ENCODE data around the gene SLC36A1.

The SLC36A1 gene

DNA sequence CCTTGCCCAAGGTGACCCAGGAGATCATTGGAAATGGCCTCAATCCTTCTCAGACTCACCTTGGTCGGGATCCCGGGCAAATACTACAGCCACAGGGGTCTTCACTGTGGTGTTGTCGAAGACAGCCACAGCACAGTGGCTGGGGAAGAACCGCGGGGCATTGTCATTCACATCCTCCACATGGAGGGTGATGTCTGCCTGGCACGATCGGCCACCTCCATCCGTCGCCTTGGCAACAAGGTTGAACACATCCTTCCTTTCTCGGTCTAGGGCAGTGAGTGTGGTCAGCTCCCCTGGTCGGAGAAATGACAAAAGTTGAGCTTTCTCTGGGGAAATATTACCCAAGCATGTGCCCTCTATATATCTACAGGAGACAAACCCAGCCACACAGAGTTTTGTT, 86.9 kb downstream of the SLC36A1 start:
- no peak for DNase-seq

DNA sequence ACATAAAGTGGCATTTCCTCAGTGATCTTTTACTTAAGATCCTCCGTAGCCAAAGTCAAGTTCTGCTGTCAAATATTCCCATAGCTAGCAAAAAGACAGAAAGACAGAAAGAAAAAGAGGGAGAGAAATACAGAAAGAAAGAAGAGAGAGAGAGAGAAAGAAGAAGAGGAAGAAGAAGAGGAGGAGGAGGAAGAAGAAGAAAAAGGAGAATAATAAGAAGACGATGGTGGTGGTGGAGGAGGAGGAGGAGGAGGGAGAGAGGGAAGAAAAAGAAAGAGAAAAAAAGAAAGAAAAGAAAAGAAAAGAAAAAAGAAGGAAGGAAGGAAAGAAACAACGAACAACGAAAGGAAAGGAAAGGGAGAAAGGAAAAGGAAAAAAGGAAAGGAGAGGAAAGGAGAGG, 89.6 kb downstream of the SLC36A1 start:
- no peak for DNase-seq

DNA sequence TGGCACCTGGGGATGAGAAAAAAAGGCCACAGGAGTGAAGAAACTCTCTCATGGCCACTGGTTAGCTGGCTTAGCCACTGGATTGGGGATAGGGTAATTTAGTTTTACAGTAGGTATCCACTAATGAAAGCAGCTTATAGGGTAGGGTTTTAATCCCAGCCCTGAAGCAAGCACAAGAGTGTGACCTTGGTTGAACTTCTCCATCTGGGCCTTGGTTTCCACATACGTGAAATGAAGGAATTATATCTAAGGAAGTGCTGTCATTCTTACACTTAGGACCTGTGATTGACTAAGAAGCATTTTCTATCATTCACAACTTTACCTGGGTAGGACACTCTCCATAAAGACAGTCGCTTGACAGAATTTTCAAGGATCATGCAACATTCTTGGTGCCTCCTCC, 94.2 kb downstream of the SLC36A1 start:
- no peak for DNase-seq
